ENCODE results near the gene IL27RA.

Gene IL27RA

DNA sequence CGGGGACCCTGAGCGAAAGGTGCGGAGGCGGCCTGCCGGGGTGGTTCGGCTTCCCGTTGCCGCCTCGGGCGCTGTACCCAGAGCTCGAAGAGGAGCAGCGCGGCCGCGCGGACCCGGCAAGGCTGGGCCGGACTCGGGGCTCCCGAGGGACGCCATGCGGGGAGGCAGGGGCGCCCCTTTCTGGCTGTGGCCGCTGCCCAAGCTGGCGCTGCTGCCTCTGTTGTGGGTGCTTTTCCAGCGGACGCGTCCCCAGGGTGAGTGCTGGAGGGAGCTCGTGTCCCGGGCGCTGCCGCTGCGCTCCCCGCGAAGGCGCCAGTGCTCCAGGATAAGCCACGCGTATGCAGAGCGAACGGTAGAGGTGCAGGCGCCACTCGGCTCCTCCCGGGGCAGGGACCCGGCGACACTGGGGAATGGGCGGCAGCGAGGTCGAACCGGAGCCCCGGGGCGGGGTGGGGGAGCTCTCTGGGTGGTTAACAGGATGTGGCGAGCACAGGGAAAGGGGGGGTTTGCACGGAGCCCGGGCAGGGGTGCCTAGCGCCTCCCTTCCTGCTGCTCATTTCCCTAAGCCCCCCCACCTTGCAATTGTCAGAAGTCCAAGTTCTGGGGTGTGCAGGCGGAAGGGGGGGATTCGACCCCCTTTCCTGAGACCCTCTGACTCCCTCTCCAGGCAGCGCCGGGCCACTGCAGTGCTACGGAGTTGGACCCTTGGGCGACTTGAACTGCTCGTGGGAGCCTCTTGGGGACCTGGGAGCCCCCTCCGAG is at the start of gene IL27RA:
Gene IL27RA, plus strand, starts transcription at position 44 of the 762 bp plus-strand sequence. Its CDS starts 111 bp downstream, at position 155.
- H3K4me2 ChIP-seq = peak within 1 kb of the TSS; percentile 87 to 99 (median 93)
- peaks cover 0 to 14% (median 0%) of the 10 kb centered on the region in 11 experiments; a peak in 7 of 22 replicates for H3K27me3 ChIP-seq
- peaks cover 0 to 8% (median 0%) of the 10 kb centered on the region in 11 experiments; a peak in 3 of 22 replicates for H3K36me3 ChIP-seq
- peaks cover 8 to 34% (median 26%) of the 10 kb centered on the region in 10 experiments for H3K4me1 ChIP-seq
- H3K4me3 ChIP-seq = peak within 1 kb of the TSS; percentile 66 to 79 (median 71)
- no peaks in the 10 kb centered on the region for H4K20me1 ChIP-seq
- no peak for TF ChIP-seq Cebpa-rat (IDR thresholded peaks at IDR 0.05)
- H3K9ac ChIP-seq = peak within 1 kb of the TSS; percentile 69 to 84 (median 81)
- H3K27ac ChIP-seq = peak within 1 kb of the TSS; percentile 38 to 86 (median 72); a peak in 21 of 22 replicates
- H3K9me3 ChIP-seq (replicated peaks in 1 of 11) = no peaks in the 10 kb centered on the region

DNA sequence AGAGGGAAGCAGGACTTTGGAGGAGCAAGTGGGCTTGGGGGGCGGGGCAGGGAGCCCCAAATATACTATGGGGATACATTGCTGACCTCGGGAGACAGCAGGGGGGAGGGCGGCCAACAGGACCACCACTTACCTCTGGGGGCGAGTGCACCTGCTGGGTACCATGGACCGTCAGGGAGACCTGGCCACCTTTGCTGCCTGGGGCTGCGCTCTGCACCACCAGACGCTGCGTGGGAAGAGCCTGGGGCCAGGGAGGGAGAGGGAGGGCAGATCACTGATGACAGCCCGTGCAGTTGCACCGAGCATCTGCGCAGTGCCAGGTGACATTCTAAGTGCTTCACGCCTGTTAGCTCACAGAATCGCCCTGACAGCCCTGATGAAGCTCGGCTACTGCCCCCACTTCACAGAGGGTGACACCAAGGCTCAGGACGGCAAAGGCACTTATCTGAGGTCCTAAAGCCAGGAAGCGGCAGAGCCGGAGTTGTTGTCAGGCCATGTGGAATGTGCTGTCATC is 49.5 kb upstream of the IL27RA start:
- Histone ChIP-seq H4K20me1 (no peaks in the 10 kb centered on the region), H3K4me2 (peak overlapping the region; percentile 88 to 99 (median 92)), H3K4me1 (peaks cover 82 to 91% (median 89%) of the 10 kb centered on the region in 10 experiments), H3K27me3 (peaks cover 12 to 28% (median 21%) of the 10 kb centered on the region in 11 experiments; a peak in 21 of 22 replicates), H3K4me3 (peak overlapping the region in 2 of 10 experiments; percentile 6 to 14; a peak in 1 of 20 replicates), H3K27ac (peak overlapping the region in 10 of 11 experiments; percentile 9 to 71 (median 58); a peak in 18 of 22 replicates), H3K36me3 (peaks cover 0 to 25% (median 11%) of the 10 kb centered on the region in 11 experiments; a peak in 12 of 22 replicates), H3K9ac (peak overlapping the region in 10 of 11 experiments; percentile 29 to 62 (median 50); a peak in 13 of 22 replicates), H3K9me3 (replicated peaks in 1 of 11) (no peaks in the 10 kb centered on the region)
- TF ChIP-seq Cebpa-rat (IDR thresholded peaks at IDR 0.05) = no peak

DNA sequence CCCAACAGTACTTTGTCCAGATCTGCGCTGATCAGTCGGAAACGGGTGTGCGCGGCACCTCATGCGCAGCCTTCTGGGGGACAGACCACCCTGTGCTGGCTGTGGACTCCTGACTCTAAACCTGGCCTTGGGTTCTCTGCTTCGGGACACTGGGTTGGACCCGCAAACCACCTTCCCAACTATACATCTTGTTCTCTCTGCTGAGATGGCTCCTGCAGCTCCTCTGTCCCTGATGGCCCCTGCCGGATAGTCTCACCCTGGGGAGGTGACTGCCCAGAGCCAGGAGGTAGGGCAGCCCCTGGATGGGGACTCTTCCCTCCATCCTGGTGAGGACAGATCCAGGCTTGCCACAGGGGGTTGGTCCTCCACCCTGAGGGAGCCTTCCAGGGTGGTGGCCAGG is 48.8 kb upstream of the IL27RA start:
- Histone ChIP-seq H3K27me3 (peaks cover 12 to 28% (median 21%) of the 10 kb centered on the region in 11 experiments; a peak in 21 of 22 replicates), H3K9me3 (replicated peaks in 1 of 11) (no peaks in the 10 kb centered on the region), H3K9ac (peak overlapping the region in 2 of 11 experiments; percentile 2 to 33; a peak in 2 of 22 replicates), H3K4me1 (peaks cover 89 to 98% (median 96%) of the 10 kb centered on the region in 10 experiments), H3K4me3 (no peak overlapping the region), H3K27ac (peak overlapping the region in 1 of 11 experiments; percentile 34; a peak in 3 of 22 replicates), H3K36me3 (peaks cover 0 to 24% (median 11%) of the 10 kb centered on the region in 11 experiments; a peak in 12 of 22 replicates), H4K20me1 (no peaks in the 10 kb centered on the region), H3K4me2 (peak overlapping the region; percentile 26 to 99 (median 91))
- TF ChIP-seq Cebpa-rat (IDR thresholded peaks at IDR 0.05) = no peak

DNA sequence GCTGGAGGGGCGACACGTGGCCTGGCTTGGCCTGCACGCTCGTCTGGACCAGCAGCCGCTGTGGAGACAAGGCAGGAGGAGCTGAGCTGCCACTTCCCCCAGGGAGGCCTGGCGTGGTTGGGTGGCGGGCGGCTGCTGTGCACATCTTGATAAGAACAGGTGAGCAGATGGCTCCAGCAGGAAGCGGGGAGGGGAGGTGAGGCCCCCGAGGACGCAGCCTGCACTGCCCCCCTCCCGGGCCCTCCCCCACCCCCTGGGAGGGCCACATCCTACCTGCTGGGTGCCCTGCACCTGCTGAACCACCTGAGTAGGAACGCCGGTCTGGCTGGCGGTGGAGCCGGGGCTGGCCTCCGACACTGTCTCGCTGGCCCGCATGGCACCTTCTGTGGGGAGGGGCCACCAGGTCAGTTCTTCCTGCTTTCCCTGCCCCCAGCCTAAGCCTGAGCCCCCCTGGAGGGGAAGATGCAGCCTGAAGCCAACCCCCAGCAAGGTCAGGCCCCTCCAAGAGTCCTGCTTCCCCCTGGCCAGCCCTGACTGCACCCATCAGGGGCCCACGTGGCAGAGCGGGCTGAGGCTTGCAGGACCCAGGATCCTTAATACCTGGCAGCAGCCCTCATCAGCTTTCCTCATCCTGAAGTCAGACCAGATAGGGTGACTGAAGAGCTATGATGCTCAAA is 48.2 kb upstream of the IL27RA start:
- H3K36me3 ChIP-seq = peaks cover 0 to 19% (median 11%) of the 10 kb centered on the region in 11 experiments; a peak in 12 of 22 replicates
- H3K27me3 ChIP-seq = peaks cover 12 to 24% (median 21%) of the 10 kb centered on the region in 11 experiments; a peak in 21 of 22 replicates
- no peak overlapping the region for H3K4me3 ChIP-seq
- peak overlapping the region in 4 of 11 experiments; percentile 16 to 34 (median 31); a peak in 7 of 22 replicates for H3K27ac ChIP-seq
- H3K4me2 ChIP-seq = peak overlapping the region; percentile 26 to 99 (median 91)
- no peaks in the 10 kb centered on the region for H4K20me1 ChIP-seq
- no peak for TF ChIP-seq Cebpa-rat (IDR thresholded peaks at IDR 0.05)
- peaks cover 93 to 99% (median 97%) of the 10 kb centered on the region in 10 experiments for H3K4me1 ChIP-seq
- no peaks in the 10 kb centered on the region for H3K9me3 ChIP-seq (replicated peaks in 1 of 11)
- H3K9ac ChIP-seq = peak overlapping the region in 4 of 11 experiments; percentile 18 to 33 (median 24); a peak in 4 of 22 replicates

DNA sequence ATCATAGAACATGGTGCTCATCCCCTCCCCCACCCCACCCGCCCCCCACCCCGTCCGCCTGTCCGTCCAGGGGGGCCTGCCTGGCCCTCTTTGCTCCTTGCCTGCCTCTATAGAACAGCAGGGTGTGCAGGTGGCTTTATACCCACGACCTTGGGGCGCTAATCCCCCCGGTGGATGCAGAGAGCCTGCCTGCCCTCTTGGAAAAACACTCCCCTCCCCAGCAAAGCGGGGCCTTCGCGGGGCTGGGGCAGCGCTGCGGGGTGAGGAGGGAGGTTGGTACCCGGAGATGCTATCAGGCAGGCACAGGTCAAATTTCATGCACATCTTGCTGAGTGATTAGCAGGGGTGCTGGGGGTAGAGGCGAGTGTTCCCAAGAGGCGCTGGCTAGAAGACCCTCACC is 47.4 kb upstream of the IL27RA start:
- peak overlapping the region in 9 of 11 experiments; percentile 38 to 85 (median 80); a peak in 11 of 22 replicates for H3K9ac ChIP-seq
- H3K9me3 ChIP-seq (replicated peaks in 1 of 11) = no peaks in the 10 kb centered on the region
- H3K4me3 ChIP-seq = no peak overlapping the region
- peaks cover 0 to 26% (median 11%) of the 10 kb centered on the region in 11 experiments; a peak in 13 of 22 replicates for H3K36me3 ChIP-seq
- TF ChIP-seq Cebpa-rat (IDR thresholded peaks at IDR 0.05) = no peak
- peaks cover 87 to 100% (median 98%) of the 10 kb centered on the region in 10 experiments for H3K4me1 ChIP-seq
- peak overlapping the region in 9 of 11 experiments; percentile 90 to 96 (median 93); a peak in 18 of 22 replicates for H3K27ac ChIP-seq
- H3K4me2 ChIP-seq = peak overlapping the region; percentile 95 to 99 (median 97); a peak in 21 of 22 replicates
- H3K27me3 ChIP-seq = peaks cover 12 to 18% (median 14%) of the 10 kb centered on the region in 11 experiments; a peak in 21 of 22 replicates
- H4K20me1 ChIP-seq = no peaks in the 10 kb centered on the region

DNA sequence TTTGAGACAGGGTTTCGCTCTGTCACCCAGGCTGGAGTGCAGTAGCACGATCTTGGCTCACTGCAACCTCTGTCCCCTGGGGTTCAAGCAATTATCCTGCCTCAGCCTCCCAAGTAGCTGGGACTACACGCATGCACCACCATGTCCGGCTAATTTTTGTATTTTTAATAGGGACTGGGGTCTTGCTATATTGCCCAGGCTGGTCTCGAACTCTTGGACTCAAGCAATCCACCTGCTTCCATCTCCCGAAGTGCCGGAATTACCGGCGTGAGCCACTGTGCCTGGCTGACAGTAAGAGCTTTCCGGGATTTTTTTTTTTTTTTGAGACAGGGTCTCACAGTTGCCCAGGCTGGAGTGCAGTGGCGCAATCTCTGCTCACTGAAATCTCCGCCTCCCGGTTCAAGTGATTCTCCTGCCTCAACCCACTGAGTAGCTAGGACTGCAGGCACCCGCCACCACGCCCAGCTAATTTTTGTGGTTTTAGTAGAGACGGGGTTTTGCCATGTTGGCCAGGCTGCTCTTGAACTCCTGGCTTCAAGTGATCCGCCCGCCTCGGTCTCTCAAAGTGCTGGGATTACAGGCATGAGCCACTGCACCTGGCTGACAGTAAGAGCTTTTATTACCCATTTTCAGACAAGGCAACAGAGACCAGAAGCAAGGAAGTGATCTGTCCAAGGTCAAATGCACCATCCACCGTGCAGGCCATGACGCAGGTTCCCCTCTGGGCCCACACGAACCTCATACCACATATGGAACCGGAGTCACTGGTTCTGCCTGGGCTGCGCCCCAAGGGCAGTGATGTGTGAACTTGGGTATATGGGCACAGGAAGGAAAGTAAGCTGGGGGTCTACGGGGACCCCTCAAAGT is 46.5 kb upstream of the IL27RA start:
- peak in 9 of 11 experiments; percentile 26 to 89 (median 67); a peak in 14 of 22 replicates for TF ChIP-seq Cebpa-rat (IDR thresholded peaks at IDR 0.05)
- Histone ChIP-seq H3K4me2 (peak overlapping the region; percentile 95 to 99 (median 97)), H3K36me3 (peaks cover 0 to 22% (median 12%) of the 10 kb centered on the region in 11 experiments; a peak in 14 of 22 replicates), H4K20me1 (no peaks in the 10 kb centered on the region), H3K9me3 (replicated peaks in 1 of 11) (no peaks in the 10 kb centered on the region), H3K27me3 (peaks cover 3 to 8% (median 5%) of the 10 kb centered on the region in 11 experiments; a peak in 21 of 22 replicates), H3K4me1 (peaks cover 78 to 100% (median 96%) of the 10 kb centered on the region in 10 experiments), H3K27ac (peak overlapping the region; percentile 90 to 96 (median 94)), H3K9ac (peak overlapping the region; percentile 74 to 85 (median 83); a peak in 21 of 22 replicates), H3K4me3 (peak overlapping the region in 7 of 10 experiments; percentile 17 to 53 (median 27); a peak in 8 of 20 replicates)

DNA sequence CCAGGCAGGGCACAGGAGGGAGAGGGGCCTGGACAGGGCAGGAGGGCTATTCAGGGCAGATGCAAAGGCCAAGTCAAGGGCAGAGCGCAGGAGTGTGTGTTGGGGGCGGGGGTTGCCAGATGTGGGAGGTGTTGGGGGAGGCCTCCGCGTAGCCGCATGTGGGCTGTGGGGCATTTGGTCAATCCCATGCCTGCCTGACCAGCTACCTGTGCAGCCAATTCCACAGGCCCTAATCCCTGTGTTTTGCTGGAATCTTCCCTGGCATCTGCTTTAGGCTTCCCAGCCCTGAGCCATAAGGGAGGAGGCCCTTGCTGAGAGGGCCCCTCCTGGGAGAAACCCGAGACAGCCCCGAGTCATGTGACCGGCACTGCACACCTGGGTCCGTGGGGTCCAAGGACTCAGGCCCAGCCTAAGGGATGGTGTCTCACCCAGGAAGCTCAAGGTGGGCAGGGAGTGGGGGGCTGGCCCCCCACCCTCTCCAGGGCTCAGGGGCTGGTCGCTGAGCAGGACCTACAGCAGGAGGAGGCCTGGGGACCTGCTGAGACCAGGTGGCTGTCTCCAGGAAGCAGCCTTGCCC is 45.7 kb upstream of the IL27RA start:
- peaks cover 0 to 23% (median 14%) of the 10 kb centered on the region in 11 experiments; a peak in 16 of 22 replicates for H3K36me3 ChIP-seq
- peak overlapping the region in 9 of 10 experiments; percentile 9 to 53 (median 27); a peak in 10 of 20 replicates for H3K4me3 ChIP-seq
- H3K4me2 ChIP-seq = peak overlapping the region; percentile 95 to 99 (median 97)
- peaks cover 0 to under 1% (median 0%) of the 10 kb centered on the region in 11 experiments; a peak in 2 of 22 replicates for H3K27me3 ChIP-seq
- no peaks in the 10 kb centered on the region for H4K20me1 ChIP-seq
- peak overlapping the region; percentile 90 to 96 (median 94) for H3K27ac ChIP-seq
- no peak for TF ChIP-seq Cebpa-rat (IDR thresholded peaks at IDR 0.05)
- no peaks in the 10 kb centered on the region for H3K9me3 ChIP-seq (replicated peaks in 1 of 11)
- H3K9ac ChIP-seq = peak overlapping the region; percentile 74 to 85 (median 83)
- peaks cover 72 to 94% (median 90%) of the 10 kb centered on the region in 10 experiments for H3K4me1 ChIP-seq

All from BLaER1 treated with 17β-estradiol and CSF1 and Interleukin-3, amounts not matched to agents 10 nM and 100 nM (cell line).